Glomerular visceral epithelial cell (primary cell): Measurements from ENCODE around the gene RFX3.

Experiments
- DNase-seq: peaks from one replicate; pipeline ENCODE4 v3.0.0-alpha.2; 2016; ENCODE audit errors: extremely low spot score

Gene RFX3

DNA sequence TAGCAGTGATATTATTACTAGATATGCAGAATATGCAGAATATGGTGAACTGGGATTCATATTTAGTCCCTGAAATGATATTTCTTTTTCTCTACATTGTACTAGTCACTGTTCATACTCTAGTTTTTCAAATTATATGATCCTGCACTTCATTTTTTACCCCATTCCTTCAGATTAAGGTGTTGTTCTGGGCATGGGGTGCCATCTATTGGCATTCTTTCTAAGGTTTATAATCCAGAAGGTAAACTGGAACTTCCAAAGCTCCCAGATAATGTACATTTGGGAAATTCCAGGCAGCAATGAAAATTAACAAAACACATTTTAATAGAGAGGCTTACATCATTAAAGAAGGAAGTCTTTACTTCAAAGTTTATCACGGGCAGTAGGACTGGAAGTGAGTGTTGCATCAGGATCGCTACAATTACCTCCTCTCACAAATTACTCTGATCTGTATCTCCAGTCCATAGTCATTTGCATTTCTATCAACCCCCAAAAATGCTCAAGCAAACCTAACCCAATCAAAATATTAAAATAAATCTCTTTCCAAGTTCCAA lies 12.5 kb downstream of the RFX3 start:
- no peak for DNase-seq

DNA sequence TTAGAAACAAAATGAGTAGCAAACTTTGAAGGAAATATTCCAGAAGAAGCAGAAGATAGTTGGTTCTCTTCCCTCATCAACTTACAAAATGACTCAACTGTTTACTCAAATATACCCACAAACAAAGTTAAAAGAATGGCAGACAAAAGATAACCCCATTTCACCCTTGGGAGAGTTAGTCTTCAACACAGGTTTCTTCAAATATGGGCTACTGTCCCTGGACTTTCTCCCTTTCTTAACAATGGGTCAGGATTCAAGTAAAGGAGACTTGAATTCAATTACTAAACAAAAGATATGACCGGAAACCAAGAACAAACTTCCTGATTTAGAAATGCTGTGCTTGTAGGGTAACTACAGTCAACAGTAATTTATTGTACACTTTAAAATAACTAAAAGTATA lies 14.2 kb downstream of the RFX3 start:
- no peak for DNase-seq

DNA sequence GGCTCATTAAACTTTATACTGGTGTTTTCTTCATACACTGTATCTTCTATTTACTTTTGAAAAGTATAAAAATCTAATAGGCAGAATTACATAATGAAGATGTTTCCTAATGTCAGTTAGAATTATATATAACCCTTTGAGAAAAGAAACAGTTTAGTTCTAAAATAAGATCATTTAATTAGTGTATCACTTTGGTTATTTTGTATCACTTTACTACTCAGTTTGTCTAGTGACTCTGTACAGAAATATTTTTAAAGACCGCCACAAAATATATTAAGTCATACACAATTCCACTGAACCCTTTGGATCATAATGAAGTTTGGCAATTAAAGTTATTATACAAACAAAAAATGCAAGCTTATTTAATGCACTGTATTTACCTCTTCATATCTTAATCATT lies 15.0 kb downstream of the RFX3 start:
- no peak for DNase-seq

DNA sequence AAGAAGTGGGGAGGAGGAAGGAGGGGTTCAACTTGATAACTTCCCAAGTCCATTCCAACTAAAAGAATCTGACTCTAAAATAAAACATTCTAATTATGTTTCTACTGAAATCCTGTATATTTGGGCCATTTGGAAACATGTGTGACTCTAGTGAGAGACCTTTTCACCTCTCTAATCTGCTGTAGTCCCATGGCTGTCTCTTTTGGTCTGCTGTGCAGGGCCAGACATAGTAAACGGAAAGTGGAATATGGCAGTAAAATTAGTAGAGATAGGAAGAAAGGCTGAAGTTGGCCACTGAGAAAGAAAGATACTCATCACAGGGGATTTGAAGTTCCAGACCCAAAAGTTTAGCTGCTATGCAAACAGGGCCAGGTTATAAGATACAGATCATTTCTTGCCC lies 15.9 kb downstream of the RFX3 start:
- DNase-seq = no peak

DNA sequence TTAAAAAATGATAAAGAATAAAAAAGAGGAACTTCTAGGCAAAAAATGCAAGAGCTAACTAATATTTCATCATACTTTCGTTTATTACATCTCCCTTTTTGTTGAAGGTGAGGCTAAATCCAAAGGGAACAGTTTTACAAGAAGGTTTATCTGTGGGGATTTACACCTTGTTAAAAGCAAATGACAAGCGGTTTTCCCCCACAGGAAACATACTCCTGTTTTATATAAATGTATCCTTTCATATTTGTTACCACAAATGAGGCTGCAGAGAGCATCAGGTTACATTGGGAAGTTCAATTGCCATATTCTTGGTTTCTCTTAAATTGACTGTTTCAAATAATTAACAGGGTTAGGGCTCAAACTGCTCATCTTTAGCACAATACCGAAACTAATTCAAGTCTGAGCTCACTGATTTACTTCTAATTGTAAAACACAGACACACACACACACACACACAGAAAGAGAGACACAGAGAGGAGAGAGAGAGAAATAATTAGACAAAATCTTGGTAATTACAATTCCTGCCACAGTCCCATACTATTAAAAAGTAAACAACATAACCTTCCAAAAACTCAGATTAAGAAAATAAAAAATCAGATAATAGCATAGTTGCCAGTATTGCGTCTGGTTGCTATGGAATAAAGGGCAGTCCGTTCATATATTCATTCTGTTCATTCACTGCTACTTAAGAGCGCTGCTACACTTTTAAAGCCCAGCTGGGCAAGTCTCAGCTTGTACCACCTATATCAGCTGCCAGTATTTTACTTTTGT lies 17.1 kb downstream of the RFX3 start:
- DNase-seq = no peak

DNA sequence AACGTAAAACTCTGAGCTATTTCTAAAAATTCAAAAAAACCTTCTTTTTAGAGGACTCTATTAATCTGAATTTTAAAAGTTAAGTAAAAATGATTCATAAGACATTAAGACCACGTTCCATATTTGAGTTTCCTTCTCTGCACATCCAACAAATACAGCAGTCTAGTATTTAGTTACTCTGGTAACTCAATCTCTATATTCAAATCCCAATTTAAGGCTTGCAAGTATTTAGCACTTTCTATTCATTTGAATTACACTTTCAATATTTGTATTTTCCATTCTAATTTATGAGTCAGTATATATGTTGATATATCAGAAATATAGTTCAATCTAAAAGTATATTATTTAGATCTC lies 17.7 kb downstream of the RFX3 start:
- no peak for DNase-seq

DNA sequence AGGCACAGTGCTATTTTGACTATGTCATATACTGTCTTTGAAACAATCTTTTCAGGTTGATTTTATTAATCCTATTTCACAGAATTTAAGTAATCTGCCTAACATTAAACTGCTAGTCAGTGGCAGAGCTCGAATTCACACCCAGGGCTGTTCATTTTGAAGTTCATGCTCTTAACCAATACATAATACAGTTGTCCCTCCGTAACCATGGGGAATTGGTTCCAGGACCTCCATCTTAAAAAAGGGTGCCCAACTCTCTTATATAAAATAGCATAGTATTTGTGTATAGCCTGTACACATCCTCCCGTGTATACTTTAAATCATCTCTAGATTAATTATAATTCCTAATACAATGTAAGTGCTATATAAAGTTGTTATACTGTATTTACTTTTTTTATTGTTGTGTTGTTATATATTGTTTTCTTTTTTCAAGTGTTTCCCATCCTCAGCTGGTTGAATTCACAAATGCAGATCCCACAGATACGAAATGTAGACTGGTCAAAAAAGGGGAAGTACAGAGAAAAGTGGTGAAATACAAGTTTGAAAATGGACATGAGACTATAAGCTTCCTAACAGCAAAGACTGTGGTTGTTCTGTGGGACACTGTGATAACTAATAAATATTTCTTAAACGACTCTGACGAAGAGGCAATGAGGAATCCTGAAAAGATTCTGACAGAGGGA lies 18.3 kb downstream of the RFX3 start:
- no peak for DNase-seq

DNA sequence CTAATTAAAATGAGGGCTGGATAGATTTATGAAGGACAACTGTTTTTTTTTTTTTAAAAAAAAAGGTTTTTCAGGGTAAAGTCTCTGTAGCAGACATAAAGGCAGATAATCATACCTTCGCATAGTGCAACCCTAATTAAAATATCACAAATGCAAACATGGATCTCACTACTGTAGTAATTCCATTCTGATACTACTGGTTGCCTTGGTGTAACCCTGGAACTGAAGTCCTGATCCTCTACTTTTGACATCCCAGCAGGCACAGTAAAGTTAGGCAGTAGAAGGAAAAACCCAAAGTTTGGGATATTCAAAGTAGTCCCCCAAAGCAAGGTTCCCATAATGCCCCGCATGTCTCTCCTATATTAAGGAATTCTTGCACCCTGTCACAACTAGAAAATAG lies 19.6 kb downstream of the RFX3 start:
- DNase-seq = no peak

DNA sequence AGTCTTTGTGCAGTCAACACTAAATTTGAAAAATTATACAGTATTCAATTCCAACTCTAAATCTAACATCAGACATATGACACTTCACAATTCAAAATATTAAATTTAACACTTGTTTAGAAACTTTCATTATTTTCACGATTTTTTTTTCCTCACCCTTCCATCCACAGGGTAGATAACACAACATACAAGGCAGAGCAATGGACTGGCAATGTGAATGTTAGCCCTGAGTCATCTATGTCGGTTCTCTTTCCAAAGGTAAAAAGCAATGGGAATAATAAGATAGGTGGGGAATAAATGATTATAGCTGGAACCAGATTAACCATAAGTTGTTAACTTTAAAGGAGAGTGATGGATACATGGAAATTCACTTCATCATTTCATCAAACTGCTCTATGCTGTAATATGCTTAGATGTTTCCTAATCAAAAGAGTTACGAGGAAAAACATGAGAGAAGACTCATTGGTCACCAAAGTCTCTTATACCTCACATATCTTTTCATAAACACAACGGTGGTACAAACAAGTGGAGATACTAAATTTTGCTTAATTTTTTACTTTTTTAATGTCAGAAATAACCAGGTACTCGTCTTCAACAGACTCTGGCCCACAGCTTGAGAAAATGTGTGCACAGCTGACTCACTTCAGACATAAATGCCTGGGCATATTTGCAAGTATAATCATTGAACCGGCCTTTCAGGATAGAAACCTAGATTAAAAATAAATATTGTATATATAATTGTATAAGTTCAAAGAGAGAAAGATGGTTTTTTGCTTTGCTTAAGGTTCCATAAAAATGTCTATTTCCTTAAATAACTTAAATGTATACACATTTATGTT lies 23.0 kb downstream of the RFX3 start:
- peak; percentile 8 for DNase-seq

DNA sequence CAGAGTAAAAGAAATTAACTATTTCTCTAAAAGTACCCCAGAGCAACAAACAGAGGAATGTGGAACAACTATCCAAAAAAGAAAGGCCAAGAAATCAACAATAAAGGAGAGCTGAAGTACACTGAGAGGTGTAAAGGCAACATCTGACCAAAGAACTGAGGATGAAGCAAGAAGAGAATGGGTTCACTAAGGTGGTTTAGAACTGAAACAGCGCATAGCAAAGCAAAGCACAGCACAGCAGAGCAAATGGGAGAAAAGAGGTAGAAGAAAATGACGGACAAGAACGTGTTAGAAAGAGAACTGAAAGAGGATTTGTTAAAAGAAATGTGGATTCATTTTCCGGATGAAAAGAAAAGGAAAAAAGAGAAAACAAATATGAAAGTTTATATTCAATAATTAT lies 25.8 kb downstream of the RFX3 start:
- no peak for DNase-seq

DNA sequence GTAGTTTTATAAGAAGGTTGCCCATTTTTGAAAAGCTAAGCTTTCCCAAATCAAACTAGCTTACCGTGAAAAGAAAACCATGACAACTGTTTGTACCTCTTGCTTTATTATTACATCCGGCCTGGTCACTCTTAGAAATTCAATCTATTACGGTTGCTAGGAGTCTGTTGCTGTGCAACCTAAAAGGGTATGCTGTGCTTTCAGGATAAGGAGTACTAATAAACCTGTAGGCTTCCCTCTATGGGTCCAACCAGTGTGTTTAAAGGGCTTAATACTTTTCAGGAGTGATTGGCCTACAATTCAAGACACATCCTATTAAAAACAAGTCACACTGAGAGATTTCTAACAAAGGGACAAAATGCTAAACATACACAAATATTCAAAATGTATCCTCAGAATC lies 27.1 kb downstream of the RFX3 start:
- DNase-seq = no peak

DNA sequence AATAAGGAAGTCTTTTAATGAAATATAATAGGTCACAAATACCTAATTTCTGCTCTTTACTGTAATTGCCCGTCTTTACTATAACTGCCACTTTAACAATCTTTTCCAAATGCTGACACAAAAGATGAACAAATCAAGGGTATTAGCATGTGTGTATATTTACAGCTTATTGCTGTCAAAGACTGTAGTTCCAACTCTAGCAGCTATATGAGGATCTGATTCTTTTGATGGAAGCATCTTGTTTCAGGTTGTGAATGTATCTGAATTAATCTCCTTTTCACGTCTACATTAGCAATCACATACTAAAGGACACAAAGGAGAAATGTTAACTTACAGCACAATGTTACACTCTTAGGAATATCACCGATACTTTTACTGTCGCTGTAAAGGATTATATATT lies 27.9 kb downstream of the RFX3 start:
- no peak for DNase-seq

DNA sequence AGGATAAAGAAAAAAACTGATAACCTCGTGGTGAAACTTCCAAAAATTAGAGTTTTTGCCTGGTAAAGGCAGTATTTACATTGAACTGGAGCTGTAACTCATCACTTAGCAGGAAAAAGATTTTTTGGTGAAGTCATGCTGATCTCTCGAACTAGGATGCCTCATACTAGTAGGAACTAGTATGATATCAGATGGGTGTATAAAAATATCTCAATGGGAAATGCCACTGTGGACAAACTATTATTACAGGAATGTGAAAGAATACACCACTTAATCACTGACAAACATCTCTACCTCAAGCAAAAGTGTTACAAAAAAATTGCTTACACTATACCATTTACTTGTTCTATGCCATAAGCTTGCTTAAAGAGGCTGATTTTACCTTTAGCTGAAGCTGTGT lies 28.4 kb downstream of the RFX3 start:
- no peak for DNase-seq

DNA sequence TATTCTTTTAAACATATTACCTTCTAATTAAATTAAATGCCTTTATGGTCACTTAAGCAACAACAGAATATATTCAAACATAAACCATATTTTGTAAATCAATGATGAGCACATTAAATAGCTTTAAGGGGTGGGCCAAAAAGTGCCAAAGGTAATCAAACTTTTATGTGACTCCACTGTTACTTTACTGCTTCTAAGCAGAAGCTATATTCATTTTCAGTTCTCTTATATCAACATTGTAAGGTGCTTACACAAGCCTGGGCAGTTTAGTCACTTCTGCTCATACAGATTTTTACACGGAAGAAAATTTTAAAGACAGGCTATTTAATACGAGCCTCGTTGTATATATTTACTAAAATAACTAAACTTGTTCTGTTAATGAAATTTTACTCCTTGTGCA lies 29.9 kb downstream of the RFX3 start:
- DNase-seq = no peak

DNA sequence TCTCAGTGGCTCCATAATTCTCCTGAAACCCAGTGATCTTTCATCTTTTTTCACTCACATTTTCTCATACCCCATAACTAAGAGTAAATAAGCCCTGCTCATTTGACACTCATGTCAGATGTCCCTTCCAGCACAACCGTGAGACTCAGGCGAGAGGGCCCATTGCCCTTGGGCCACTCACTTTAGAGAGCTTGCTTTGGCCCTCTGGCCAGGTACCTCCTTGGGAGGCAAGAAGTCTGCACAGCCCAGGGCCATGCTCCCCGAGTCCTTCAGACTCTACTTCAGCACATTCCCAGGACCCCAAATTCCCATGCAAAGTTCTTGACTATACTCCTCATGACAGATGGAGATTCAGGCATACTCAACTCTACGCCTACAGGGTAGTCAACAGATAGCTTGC lies 33.6 kb downstream of the RFX3 start:
- DNase-seq = no peak

DNA sequence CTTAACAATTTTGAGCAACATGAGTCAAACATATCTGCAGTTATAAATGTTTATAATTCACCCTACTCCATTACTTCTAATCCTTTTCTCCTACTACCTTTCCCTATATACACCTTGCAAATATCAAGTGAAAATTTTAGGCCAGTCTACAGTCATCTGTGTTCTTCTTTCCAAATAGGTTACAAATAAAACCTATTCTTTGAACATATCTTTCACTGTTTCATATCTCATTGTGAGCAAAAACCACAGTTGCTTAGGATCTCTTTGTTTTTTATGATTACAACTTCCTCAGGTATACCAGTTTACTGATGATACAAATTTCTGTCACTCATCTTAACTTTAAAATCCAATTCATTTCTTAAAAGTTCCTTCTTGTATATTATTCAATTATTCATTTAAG lies 34.4 kb downstream of the RFX3 start:
- no peak for DNase-seq

DNA sequence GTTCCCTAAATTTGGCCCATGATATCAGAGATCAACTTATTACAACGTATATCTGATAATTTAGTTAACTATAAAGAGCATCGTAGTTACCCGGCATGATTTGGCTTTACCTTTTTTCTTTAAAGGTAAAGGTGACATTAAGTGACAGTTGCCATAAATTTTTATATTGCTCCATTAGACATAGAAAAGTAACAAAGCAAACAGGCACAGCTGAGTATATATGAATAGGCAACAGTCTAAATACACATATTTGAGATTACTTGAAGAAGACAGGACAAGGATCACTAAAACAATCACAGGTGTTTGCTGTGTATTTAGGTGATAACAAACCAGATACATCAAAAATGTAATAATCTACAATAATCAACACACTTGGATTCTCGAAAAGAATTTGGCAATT lies 34.8 kb downstream of the RFX3 start:
- DNase-seq = no peak

DNA sequence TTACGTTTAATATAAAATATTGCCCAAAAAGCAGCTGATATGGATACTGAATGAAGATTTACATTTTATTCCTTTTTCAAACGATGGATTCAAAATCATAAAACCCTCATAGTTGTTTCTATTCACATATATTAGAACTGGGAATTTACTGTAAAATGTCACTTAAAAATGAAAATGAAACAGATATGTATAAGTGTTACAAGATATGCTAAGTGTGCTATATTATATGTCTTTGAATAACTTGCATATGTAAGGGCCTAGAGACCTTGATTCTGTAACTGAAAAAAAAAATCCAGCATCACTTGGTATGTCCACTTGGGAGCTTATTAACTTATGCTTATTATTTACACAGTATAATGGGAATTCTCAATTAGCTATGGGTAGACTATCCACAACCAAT lies 43.2 kb downstream of the RFX3 start:
- DNase-seq = no peak

DNA sequence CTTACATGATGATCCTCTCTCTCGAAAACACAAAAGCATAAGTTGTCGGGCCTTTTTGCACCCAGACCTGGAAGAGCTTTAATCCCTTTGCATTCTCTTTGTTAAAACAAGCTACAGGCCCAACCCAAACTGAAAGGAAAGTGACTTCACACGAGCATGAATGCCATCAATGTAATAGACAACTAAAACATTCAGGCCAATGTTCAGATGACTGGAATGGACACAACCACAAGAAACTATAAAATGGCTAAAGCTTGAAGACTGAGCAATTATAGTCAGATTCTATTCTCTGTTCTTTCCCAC lies 45.5 kb downstream of the RFX3 start:
- no peak for DNase-seq

DNA sequence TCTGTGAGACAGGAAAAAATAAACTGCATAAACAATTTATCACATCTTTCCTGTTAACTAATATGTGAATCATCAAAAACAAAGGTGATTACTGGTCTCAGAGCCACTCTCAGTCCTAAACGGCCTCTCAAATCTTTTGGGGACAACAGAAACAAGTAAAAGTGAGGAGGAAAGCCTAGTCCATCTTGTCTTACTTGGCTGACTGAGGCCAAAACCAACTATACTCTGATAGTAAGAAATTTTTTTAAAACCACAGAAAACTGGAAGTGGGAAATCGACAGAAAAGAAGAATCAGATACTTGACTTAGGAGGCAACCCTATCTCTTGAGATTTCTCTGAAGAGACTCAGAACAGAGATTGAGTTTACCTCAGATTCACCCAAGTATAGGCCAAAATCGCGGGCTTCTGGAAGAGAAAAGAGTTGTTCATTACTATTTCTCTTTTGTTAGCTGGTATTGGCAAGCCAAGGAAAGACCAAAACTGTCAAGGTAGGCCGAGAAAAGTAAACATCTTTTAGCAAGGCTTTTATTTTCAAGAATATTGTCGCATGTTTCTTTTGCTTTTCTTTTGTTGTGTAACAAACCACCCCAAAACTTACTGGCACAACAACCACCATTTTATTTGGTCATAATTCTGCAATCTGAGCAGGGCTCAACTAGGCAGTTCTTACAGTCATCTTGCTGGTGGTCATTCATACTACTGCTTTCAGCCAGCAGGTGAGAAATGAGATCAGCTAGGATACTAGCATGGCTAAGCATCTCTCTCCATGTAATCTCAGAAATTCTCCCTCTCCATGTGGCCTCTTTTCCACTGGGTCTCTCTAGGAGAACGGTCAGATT lies 46.1 kb downstream of the RFX3 start:
- no peak for DNase-seq

DNA sequence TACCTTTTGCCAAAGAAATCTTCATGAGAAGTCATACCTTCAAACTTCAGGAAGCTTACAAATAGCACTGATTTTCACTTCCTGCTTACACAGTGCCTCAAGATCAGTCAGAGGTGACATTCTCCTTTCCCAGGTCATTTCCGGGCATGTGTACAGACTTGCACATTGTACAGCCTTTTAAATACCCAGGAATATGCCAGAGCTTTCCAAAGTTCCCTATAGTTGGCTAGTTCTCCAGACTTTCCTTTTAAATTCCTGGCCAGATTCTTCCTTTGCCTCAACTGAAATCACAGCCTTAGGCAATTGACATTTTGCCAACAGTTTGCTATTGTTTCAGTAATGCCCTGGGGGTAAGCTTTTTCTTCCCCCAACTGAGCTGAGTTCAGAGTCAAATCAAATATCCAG lies 47.2 kb downstream of the RFX3 start:
- no peak for DNase-seq

DNA sequence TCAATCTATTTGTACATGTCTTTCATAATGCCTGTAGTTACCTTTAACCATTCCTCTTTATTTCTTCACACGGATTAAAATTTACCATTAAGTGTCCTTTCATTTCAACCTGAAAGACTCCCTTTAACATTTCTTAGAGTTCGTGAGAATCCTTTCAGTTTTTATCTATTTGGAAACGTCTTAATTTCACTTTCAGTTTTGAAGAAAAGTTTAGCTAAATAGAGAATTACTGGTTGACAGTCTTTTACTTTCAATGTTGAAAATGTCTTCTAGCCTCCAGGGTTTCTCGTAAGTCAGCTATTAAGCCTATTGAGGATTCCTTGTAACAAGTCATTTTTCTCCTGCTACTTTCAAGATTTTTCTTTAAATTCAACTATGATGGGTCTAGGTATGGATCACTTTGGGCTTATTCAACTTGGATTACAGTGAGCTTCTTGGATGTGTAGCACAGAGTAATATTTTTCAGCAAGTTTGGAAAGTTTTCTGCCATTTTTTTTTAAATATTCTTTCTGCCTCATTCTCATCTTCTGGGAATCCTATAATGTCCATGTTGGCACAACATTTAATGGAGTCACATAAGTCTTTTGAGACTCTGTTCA lies 48.5 kb downstream of the RFX3 start:
- no peak for DNase-seq
